H9 (cell line): ENCODE measurements around the gene FHIT. TPM values are rescaled to one million over a fixed set of nuclear protein-coding genes. Genes with fewer than 3 reads are reported as not detected.

ENCODE experiments used
- DNase-seq: peaks from one replicate; pipeline ENCODE4 v3.0.0-alpha.2; 2017
- H2AFZ ChIP-seq: one replicate; pipeline ENCODE4 v1.6.1; 2013; ENCODE audit warnings: mild to moderate bottlenecking, low read length, control low read depth, moderate library complexity
- H2AK5ac ChIP-seq: 2 replicates; pipeline ENCODE4 v1.6.1; 2013; ENCODE audit warnings: low read length, control low read depth, mixed read lengths; ENCODE audit not compliant: insufficient read length
- H2BK120ac ChIP-seq: one replicate; pipeline ENCODE4 v1.6.1; 2013; ENCODE audit warnings: low read depth, mild to moderate bottlenecking, low read length, control low read depth, inconsistent platforms; ENCODE audit not compliant: poor library complexity, severe bottlenecking
- H2BK12ac ChIP-seq: 2 replicates; pipeline ENCODE4 v1.6.1; 2013; ENCODE audit warnings: low read length, control low read depth, mixed read lengths, low read depth; ENCODE audit not compliant: insufficient read length
- H2BK15ac ChIP-seq: 2 replicates; pipeline ENCODE4 v1.6.1; 2013; ENCODE audit warnings: low read depth, low read length, control low read depth
- H2BK20ac ChIP-seq: one replicate; pipeline ENCODE4 v1.6.1; 2013; ENCODE audit warnings: low read depth, mild to moderate bottlenecking, low read length, control low read depth, inconsistent platforms; ENCODE audit not compliant: poor library complexity, severe bottlenecking
- H2BK5ac ChIP-seq: 2 replicates; pipeline ENCODE4 v1.6.1; 2013; ENCODE audit warnings: low read length, control low read depth, mixed read lengths; ENCODE audit not compliant: insufficient read length
- H3K14ac ChIP-seq: 2 replicates; pipeline ENCODE4 v1.6.1; 2013; ENCODE audit warnings: low read length, control low read depth; ENCODE audit not compliant: insufficient read depth
- H3K18ac ChIP-seq: 2 replicates; pipeline ENCODE4 v1.6.1; 2013; ENCODE audit warnings: low read depth, mild to moderate bottlenecking, mixed read lengths, low read length, control low read depth; ENCODE audit not compliant: insufficient read length
- H3K23ac ChIP-seq: 2 replicates; pipeline ENCODE4 v1.6.1; 2013; ENCODE audit warnings: low read length, control low read depth, mixed read lengths, low read depth; ENCODE audit not compliant: insufficient read length
- H3K23me2 ChIP-seq: 2 replicates; pipeline ENCODE4 v1.6.1; 2013; ENCODE audit warnings: low read depth, mild to moderate bottlenecking, mixed read lengths, low read length, control low read depth; ENCODE audit not compliant: insufficient read length, poor library complexity, severe bottlenecking
- H3K27ac ChIP-seq: 2 replicates; pipeline ENCODE4 v1.5.1; 2013; ENCODE audit warnings: low read length, control low read depth, mixed read lengths, low read depth; ENCODE audit not compliant: insufficient read length
- H3K27me3 ChIP-seq: 2 replicates; pipeline ENCODE4 v1.6.1; 2013; ENCODE audit warnings: low read length, control low read depth, inconsistent platforms; ENCODE audit not compliant: insufficient read depth
- H3K4ac ChIP-seq: 2 replicates; pipeline ENCODE4 v1.6.1; 2013; ENCODE audit warnings: low read depth, mild to moderate bottlenecking, control low read depth, inconsistent platforms, low read length, moderate library complexity
- H3K4me1 ChIP-seq: 2 replicates; pipeline ENCODE4 v1.6.1; 2013; ENCODE audit warnings: low read length, control low read depth, inconsistent platforms; ENCODE audit not compliant: insufficient read depth
- H3K4me2 ChIP-seq: 2 replicates; pipeline ENCODE4 v1.6.1; 2013; ENCODE audit warnings: low read length, control low read depth, mixed read lengths; ENCODE audit not compliant: insufficient read length, insufficient read depth
- H3K56ac ChIP-seq: 2 replicates; pipeline ENCODE4 v1.6.1; 2013; ENCODE audit warnings: low read depth, mild to moderate bottlenecking, mixed read lengths, low read length, control low read depth; ENCODE audit not compliant: insufficient read length
- H3K79me1 ChIP-seq: 2 replicates; pipeline ENCODE4 v1.6.1; 2013; ENCODE audit warnings: low read depth, mild to moderate bottlenecking, moderate library complexity, low read length, control low read depth, inconsistent platforms; ENCODE audit not compliant: insufficient read depth, poor library complexity, severe bottlenecking
- H3K79me2 ChIP-seq: 2 replicates; pipeline ENCODE4 v1.6.1; 2013; ENCODE audit warnings: low read length, control low read depth, inconsistent platforms; ENCODE audit not compliant: insufficient read depth
- H3K9ac ChIP-seq: 2 replicates; pipeline ENCODE4 v1.6.1; 2013; ENCODE audit warnings: low read length, control low read depth, mixed read lengths; ENCODE audit not compliant: insufficient read length; ENCODE audit errors: extremely low read depth
- H3K9me3 ChIP-seq: one replicate; pipeline ENCODE4 v1.6.1; 2013; ENCODE audit warnings: low read depth, low read length, inconsistent platforms; ENCODE audit not compliant: control insufficient read depth
- H3T11ph ChIP-seq: one replicate; pipeline ENCODE4 v1.6.1; 2013; ENCODE audit warnings: mild to moderate bottlenecking, low read length, control low read depth, inconsistent platforms
- H4K20me1 ChIP-seq: one replicate; pipeline ENCODE4 v1.6.1; 2013; ENCODE audit not compliant: control insufficient read depth, insufficient read length, insufficient read depth
- H4K5ac ChIP-seq: 2 replicates; pipeline ENCODE4 v1.6.1; 2013; ENCODE audit warnings: low read depth, mild to moderate bottlenecking, mixed read lengths, low read length, control low read depth; ENCODE audit not compliant: insufficient read length
- H4K8ac ChIP-seq: replicated peaks from 2 replicates; pipeline ENCODE4 v1.6.1; 2013; ENCODE audit warnings: low read length, control low read depth, mixed read lengths, low read depth; ENCODE audit not compliant: insufficient read length
- H4K91ac ChIP-seq: 2 replicates; pipeline ENCODE4 v1.6.1; 2013; ENCODE audit warnings: low read depth, mild to moderate bottlenecking, moderate library complexity, mixed read lengths, low read length, control low read depth; ENCODE audit not compliant: insufficient read length
- H3K27ac Mint-ChIP-seq, 3 experiments: 2 replicates in 2 of 3; 3 replicates in 1 of 3; pipeline ENCODE4 v1.8.0; 2020 to 2021; ENCODE audit warnings: mixed read lengths in 3 of 3, mild to moderate bottlenecking in 1 of 3, moderate library complexity in 1 of 3
- H3K27me3 Mint-ChIP-seq: 2 replicates; pipeline ENCODE4 v1.8.0; 2021; ENCODE audit warnings: low read depth, mild to moderate bottlenecking, moderate library complexity, mixed read lengths
- H3K36me3 Mint-ChIP-seq, 3 experiments: 2 replicates in 2 of 3; 3 replicates in 1 of 3; pipeline ENCODE4 v1.8.0; 2020 to 2021; ENCODE audit warnings: low read depth in 3 of 3, mixed read lengths in 3 of 3; ENCODE audit not compliant: insufficient read depth in 1 of 3
- H3K4me1 Mint-ChIP-seq, 2 experiments: 2 replicates each; pipeline ENCODE4 v1.8.0; 2020; ENCODE audit warnings: mixed read lengths in 2 of 2
- H3K4me3 Mint-ChIP-seq, 2 experiments: 2 replicates in 1 of 2; 3 replicates in 1 of 2; pipeline ENCODE4 v1.8.0; 2020 to 2021; ENCODE audit warnings: mild to moderate bottlenecking in 2 of 2, mixed read lengths in 2 of 2, moderate library complexity in 1 of 2
- H3K9me3 Mint-ChIP-seq, 2 experiments: 2 replicates in 1 of 2; 3 replicates in 1 of 2; pipeline ENCODE4 v1.8.0; 2020; ENCODE audit warnings: mild to moderate bottlenecking in 2 of 2, mixed read lengths in 2 of 2, moderate library complexity in 1 of 2
- CTCF ChIP-seq: fragments of 200-600 bp; sonication (generic); conservative IDR thresholded peaks from 3 replicates; pipeline ENCODE4 v1.8.0; 2021; ENCODE audit warnings: antibody characterized with exemption, mild to moderate bottlenecking
- WGBS: extraction: QIAGEN DNeasy Blood & Tissue Kit; methylation state at CpG from one replicate; pipeline ENCODE4 v1.1.7; 2013; ENCODE audit warnings: missing lambda C conversion rate, low lambda C conversion rate, mixed read lengths; ENCODE audit not compliant: insufficient read length; ENCODE audit errors: extremely low coverage; 5-methylcytosine and 5-hydroxymethylcytosine counted together
- total RNA-seq: library from RNA; stranded (reverse); gene quantifications from 2 replicates; pipeline ENCODE4 v1.2.1, GENCODE V29; 2021

Gene FHIT
- total RNA-seq, 1 experiment from 2014 or later, result 3.0 TPM

- Histone ChIP-seq H3K9me3 (no peaks in the 10 kb centered on the region), H2BK120ac (no peak overlapping the region), H3K79me1 (no peaks in the 10 kb centered on the region), H3T11ph (no peak overlapping the region), H3K23ac (no peak overlapping the region), H3K79me2 (no peaks in the 10 kb centered on the region), H2BK20ac (no peak overlapping the region), H2AFZ (no peak overlapping the region), H3K4me2 (no peak overlapping the region), H2BK15ac (no peak overlapping the region), H3K27ac (no peak overlapping the region), H3K18ac (no peak overlapping the region), H3K56ac (no peak overlapping the region), H4K8ac (no peak overlapping the region), H2BK12ac (no peak overlapping the region), H2AK5ac (no peak overlapping the region), H3K4ac (no peak overlapping the region), H2BK5ac (no peak overlapping the region), H3K23me2 (no peaks in the 10 kb centered on the region), H3K14ac (no peak overlapping the region), H4K5ac (no peak overlapping the region), H3K27me3 (no peaks in the 10 kb centered on the region), H4K91ac (no peak overlapping the region), H3K9ac (no peak overlapping the region), H3K4me1 (no peaks in the 10 kb centered on the region), H4K20me1 (no peaks in the 10 kb centered on the region)
- no peak overlapping the region for H3K27ac Mint-ChIP-seq
- no peak for DNase-seq
- H3K4me1 Mint-ChIP-seq, result peaks cover 0 to 5% of the 10 kb centered on the region in 2 experiments; a peak in 1 of 4 replicates
- TF ChIP-seq CTCF, result no peak
- no peaks in the 10 kb centered on the region for H3K27me3 Mint-ChIP-seq
- WGBS, result no CpG with 5 or more reads among the region's 1 CpG
- peaks cover 4 to 7% of the 10 kb centered on the region in 2 experiments; a peak in 3 of 5 replicates for H3K9me3 Mint-ChIP-seq
- H3K36me3 Mint-ChIP-seq, result peaks cover 0 to 7% (median 4%) of the 10 kb centered on the region in 3 experiments; a peak in 4 of 7 replicates
- H3K4me3 Mint-ChIP-seq, result no peak overlapping the region
Measured at GRCh38 chr3:60393946-60394345, 857.3 kb downstream of the FHIT start.
